Vagina (tissue), 2 donors: Measurements from ENCODE around the gene NXPE3. TPM values are rescaled to one million over a fixed set of nuclear protein-coding genes. Genes with fewer than 3 reads are reported as not detected.
"Not testable (repeated sequence)": the region's sequence is repeated elsewhere in the genome, so short reads cannot be mapped to it uniquely, and the experiment has no call there.

Experiments used
- DNase-seq, 2 donors: peaks; one replicate each; pipeline ENCODE4 v3.0.0-alpha.2; 2017; ENCODE audit errors: extremely low spot score in 2 of 2
- H3K27ac ChIP-seq: fragments of 200-600 bp; sonication (generic); one replicate; pipeline ENCODE4 v1.5.1; 2019
- H3K27me3 ChIP-seq: fragments of 200-600 bp; sonication (generic); one replicate; pipeline ENCODE4 v1.5.1; 2019
- H3K36me3 ChIP-seq, 2 donors: fragments of 200-600 bp; sonication (generic); one replicate each; pipeline ENCODE4 v1.5.1; 2017 to 2019
- H3K4me1 ChIP-seq: fragments of 200-600 bp; sonication (generic); one replicate; pipeline ENCODE4 v1.5.1; 2019
- H3K4me3 ChIP-seq, 2 donors: fragments of 200-600 bp; sonication (generic); 1 replicate in 1 of 2; 2 replicates in 1 of 2; pipeline ENCODE4 v1.5.1; 2016 to 2019
- H3K9me3 ChIP-seq: fragments of 200-600 bp; sonication (generic); one replicate; pipeline ENCODE4 v1.5.1; 2019
- CTCF ChIP-seq, 3 experiments: fragments of 450-650 bp in 2 of 3; fragments of 200-600 bp in 1 of 3; sonication (generic) in 1 of 3; IDR thresholded peaks; one replicate each; pipeline ENCODE4 v1.5.1; 2017 to 2019; ENCODE audit warnings: antibody characterized with exemption in 3 of 3, mild to moderate bottlenecking in 2 of 3, moderate library complexity in 2 of 3
- POLR2A ChIP-seq, 2 donors: fragments of 450-650 bp; IDR thresholded peaks; one replicate each; pipeline ENCODE4 v1.6.1; 2017; ENCODE audit warnings: antibody characterized with exemption in 2 of 2, mild to moderate bottlenecking in 2 of 2, moderate library complexity in 2 of 2
- POLR2AphosphoS5 ChIP-seq, 2 donors: sonication (generic); formaldehyde crosslinking; IDR thresholded peaks; one replicate each; pipeline ENCODE4 v1.9.0; 2017; ENCODE audit warnings: antibody characterized with exemption in 2 of 2, mild to moderate bottlenecking in 2 of 2, low read depth in 1 of 2; ENCODE audit not compliant: insufficient read depth in 1 of 2
- intact Hi-C: fragments of 100-400 bp; cut with DNase I; formaldehyde crosslinking; loops from one replicate; pipeline ENCODE4 v1.15.1; 2023
- total RNA-seq: library from RNA; depleted of rRNA; stranded (reverse); fragments of >200 nt; gene quantifications from one replicate; pipeline ENCODE4 v1.2.3, GENCODE V29; 2016

NXPE3 gene
- 13.3 TPM for total RNA-seq

- Histone ChIP-seq H3K27ac (peak within 1 kb of the TSS; percentile 80), H3K36me3 (peaks cover 0 to 18% of the 10 kb centered on the region in 2 donors), H3K4me3 (peak within 1 kb of the TSS; percentile 72 to 82), H3K9me3 (no peaks in the 10 kb centered on the region), H3K4me1 (peaks cover 25% of the 10 kb centered on the region), H3K27me3 (no peaks in the 10 kb centered on the region)
- DNase-seq, result peak in 1 of 2 donors; percentile 89
- TF ChIP-seq POLR2A (IDR thresholded peaks at IDR 0.05), result no peak
- peak; percentile 33 to 87 for TF ChIP-seq POLR2AphosphoS5 (IDR thresholded peaks at IDR 0.05; ENCODE audit: insufficient read depth in 1 of 2, low read depth in 1 of 2)
- TF ChIP-seq CTCF (IDR thresholded peaks at IDR 0.05), result no peak
- intact Hi-C loops, result loop anchor here (2.0 kb wide), 1 partner anchor 102 kb away; the partner anchor contains the start of gene ZBTB11
Measured at GRCh38 chr3:101779047-101779821, at the start of gene NXPE3. TSS of gene NXPE3 (plus strand) at chr3:101779211. CDS start at chr3:101785597, 6,386 bp downstream.

- Histone ChIP-seq H3K27ac (no peak overlapping the region), H3K36me3 (peaks cover 0 to 67% of the 10 kb centered on the region in 2 donors), H3K27me3 (no peaks in the 10 kb centered on the region), H3K4me1 (no peaks in the 10 kb centered on the region), H3K4me3 (no peak overlapping the region), H3K9me3 (no peaks in the 10 kb centered on the region)
- no peak for DNase-seq
- intact Hi-C loops, result no loop called here
- TF ChIP-seq POLR2AphosphoS5 (IDR thresholded peaks at IDR 0.05; ENCODE audit: insufficient read depth in 1 of 2, low read depth in 1 of 2), result no peak
- no peak for TF ChIP-seq CTCF (IDR thresholded peaks at IDR 0.05)
- TF ChIP-seq POLR2A (IDR thresholded peaks at IDR 0.05), result no peak
Measured at GRCh38 chr3:101729586-101729985, 49.4 kb upstream of the NXPE3 start.

GRCh38 chr3:101730839-101731238 is 48.2 kb upstream of the NXPE3 start:
- no peak for DNase-seq
- Histone ChIP-seq H3K27ac (no peak overlapping the region), H3K9me3 (no peaks in the 10 kb centered on the region), H3K27me3 (no peaks in the 10 kb centered on the region), H3K4me3 (no peak overlapping the region), H3K36me3 (peaks cover 0 to 77% of the 10 kb centered on the region in 2 donors), H3K4me1 (no peaks in the 10 kb centered on the region)
- intact Hi-C loops, result no loop called here
- TF ChIP-seq CTCF (IDR thresholded peaks at IDR 0.05) (no peak), POLR2AphosphoS5 (IDR thresholded peaks at IDR 0.05; ENCODE audit: insufficient read depth in 1 of 2, low read depth in 1 of 2) (no peak), POLR2A (IDR thresholded peaks at IDR 0.05) (no peak)

- Histone ChIP-seq H3K36me3 (peaks cover 0 to 81% of the 10 kb centered on the region in 2 donors), H3K27ac (no peak overlapping the region), H3K4me3 (no peak overlapping the region), H3K27me3 (no peaks in the 10 kb centered on the region), H3K9me3 (no peaks in the 10 kb centered on the region), H3K4me1 (no peaks in the 10 kb centered on the region)
- intact Hi-C loops, result no loop called here
- DNase-seq, result no peak
- TF ChIP-seq POLR2AphosphoS5 (IDR thresholded peaks at IDR 0.05; ENCODE audit: insufficient read depth in 1 of 2, low read depth in 1 of 2) (no peak), CTCF (IDR thresholded peaks at IDR 0.05) (no peak), POLR2A (IDR thresholded peaks at IDR 0.05) (no peak)
Measured at GRCh38 chr3:101732240-101732641, 46.8 kb upstream of the NXPE3 start.

GRCh38 chr3:101735833-101736232 is 43.2 kb upstream of the NXPE3 start:
- no peak for DNase-seq

GRCh38 chr3:101741914-101742313 is 37.1 kb upstream of the NXPE3 start:
- H3K36me3 ChIP-seq, H3K4me1 ChIP-seq, intact Hi-C loops, DNase-seq, H3K9me3 ChIP-seq, H3K4me3 ChIP-seq, H3K27ac ChIP-seq, H3K27me3 ChIP-seq: not testable (repeated sequence)

More at GRCh38 chr3:101735833-101736232, 43.2 kb upstream of the NXPE3 start:
- peaks cover 0 to 46% of the 10 kb centered on the region in 2 donors for H3K36me3 ChIP-seq
- no peaks in the 10 kb centered on the region for H3K4me1 ChIP-seq
- intact Hi-C loops, result no loop called here
- no peak for TF ChIP-seq CTCF (IDR thresholded peaks at IDR 0.05)
- no peak for TF ChIP-seq POLR2AphosphoS5 (IDR thresholded peaks at IDR 0.05; ENCODE audit: insufficient read depth in 1 of 2, low read depth in 1 of 2)
- no peak for TF ChIP-seq POLR2A (IDR thresholded peaks at IDR 0.05)
- H3K27ac ChIP-seq, result no peak overlapping the region
- H3K27me3 ChIP-seq, result no peaks in the 10 kb centered on the region
- H3K4me3 ChIP-seq, result no peak overlapping the region
- H3K9me3 ChIP-seq, result no peaks in the 10 kb centered on the region
